OCI-LY1 (cell line): Measurements from ENCODE around the gene ICE2.

ENCODE experiments used
- EZH2 ChIP-seq: fragments of 200-600 bp; sonication (generic), shearing (Covaris generic); IDR thresholded peaks from 2 replicates; pipeline ENCODE4 v1.8.0; 2017; ENCODE audit warnings: borderline replicate concordance, mixed run types, mild to moderate bottlenecking, antibody characterized with exemption, low read length, moderate library complexity, mixed read lengths
- TF ChIP-seq, protein P1 (sequence below): fragments of 200-600 bp; sonication (generic), shearing (Covaris generic); IDR thresholded peaks from 2 replicates; pipeline ENCODE4 v1.5.1; 2017; ENCODE audit warnings: mild to moderate bottlenecking, antibody characterized with exemption, low read length, moderate library complexity, mixed read lengths

DNA sequence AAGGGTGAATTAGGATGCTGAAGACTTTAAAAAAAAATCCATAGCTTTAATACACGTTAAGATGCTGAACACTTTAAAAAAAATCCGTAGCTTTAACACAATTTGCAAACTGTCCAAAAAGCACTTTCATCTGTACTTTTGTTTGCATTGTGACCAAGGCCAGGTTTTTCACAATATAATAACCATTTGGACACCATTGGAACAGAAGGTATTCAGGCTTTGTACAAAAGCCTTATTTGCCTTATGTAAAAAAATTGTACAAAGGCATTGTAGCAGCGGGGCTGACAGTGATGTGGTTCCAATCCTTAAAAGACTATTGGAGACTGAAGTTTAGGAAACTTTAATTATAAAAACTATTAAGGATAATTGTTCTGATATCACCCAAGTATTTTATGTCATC, 15.2 kb upstream of the ICE2 start:
- TF ChIP-seq, protein P1, sequence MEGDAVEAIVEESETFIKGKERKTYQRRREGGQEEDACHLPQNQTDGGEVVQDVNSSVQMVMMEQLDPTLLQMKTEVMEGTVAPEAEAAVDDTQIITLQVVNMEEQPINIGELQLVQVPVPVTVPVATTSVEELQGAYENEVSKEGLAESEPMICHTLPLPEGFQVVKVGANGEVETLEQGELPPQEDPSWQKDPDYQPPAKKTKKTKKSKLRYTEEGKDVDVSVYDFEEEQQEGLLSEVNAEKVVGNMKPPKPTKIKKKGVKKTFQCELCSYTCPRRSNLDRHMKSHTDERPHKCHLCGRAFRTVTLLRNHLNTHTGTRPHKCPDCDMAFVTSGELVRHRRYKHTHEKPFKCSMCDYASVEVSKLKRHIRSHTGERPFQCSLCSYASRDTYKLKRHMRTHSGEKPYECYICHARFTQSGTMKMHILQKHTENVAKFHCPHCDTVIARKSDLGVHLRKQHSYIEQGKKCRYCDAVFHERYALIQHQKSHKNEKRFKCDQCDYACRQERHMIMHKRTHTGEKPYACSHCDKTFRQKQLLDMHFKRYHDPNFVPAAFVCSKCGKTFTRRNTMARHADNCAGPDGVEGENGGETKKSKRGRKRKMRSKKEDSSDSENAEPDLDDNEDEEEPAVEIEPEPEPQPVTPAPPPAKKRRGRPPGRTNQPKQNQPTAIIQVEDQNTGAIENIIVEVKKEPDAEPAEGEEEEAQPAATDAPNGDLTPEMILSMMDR: no peak
- TF ChIP-seq EZH2: no peak
